ENCODE measurements around the gene PPP1R12B.
"Not testable (repeated sequence)": the region's sequence is repeated elsewhere in the genome, so short reads cannot be mapped to it uniquely, and the experiment has no call there.

The PPP1R12B gene

GRCh38 chr1:202561726-202562443, 213.4 kb downstream of the PPP1R12B start:
- no peak for DNase-seq (ENCODE audit: low read depth)

DNA sequence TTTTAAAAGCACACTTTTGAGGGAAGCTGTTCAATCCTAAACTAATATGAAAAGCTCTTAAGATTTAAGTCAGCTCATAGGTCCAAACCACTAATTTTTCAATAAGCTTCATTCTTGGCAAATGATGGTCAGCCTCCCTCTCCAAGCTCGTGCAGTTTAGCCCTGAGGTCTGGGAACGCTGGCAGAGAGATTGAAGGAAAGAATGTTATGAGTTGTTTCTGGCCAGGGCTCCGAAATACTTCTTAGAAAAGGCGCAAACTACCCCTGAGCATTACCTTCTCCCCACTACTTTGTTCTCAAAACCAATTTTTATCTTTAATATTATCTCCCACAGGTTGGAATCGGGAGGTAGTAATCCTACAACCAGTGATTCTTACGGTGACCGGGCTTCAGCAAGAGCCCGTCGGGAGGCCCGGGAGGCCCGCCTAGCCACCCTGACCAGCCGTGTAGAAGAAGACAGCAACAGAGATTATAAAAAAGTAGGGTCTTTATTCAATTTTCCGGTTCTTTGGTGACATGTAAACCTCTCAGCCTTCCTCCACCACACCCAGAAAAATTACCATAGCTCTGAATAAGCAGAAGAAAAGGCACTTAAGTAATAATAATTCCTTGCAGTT, 214.1 kb downstream of the PPP1R12B start:
- DNase-seq (ENCODE audit: low read depth), result no peak

DNA sequence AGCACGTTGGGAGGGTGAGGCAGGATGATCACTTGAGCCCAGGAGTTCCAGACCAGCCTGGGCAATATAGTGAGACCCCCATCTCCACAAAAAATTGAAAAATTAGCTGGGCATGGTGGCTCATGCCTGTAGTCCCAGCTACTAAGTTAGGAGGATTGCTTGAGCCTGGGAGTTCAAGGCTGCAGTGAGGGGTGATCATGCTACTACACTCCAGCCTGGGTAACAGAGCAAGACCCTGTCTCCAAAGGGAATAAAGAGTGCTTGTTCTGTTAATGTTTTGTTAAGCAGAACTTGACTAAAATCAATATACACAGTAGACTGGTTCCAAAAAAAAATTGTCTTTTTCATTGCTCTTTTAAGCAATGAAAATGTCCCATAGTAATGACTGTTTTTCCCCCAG, 215.3 kb downstream of the PPP1R12B start:
- no peak for DNase-seq (ENCODE audit: low read depth)

DNA sequence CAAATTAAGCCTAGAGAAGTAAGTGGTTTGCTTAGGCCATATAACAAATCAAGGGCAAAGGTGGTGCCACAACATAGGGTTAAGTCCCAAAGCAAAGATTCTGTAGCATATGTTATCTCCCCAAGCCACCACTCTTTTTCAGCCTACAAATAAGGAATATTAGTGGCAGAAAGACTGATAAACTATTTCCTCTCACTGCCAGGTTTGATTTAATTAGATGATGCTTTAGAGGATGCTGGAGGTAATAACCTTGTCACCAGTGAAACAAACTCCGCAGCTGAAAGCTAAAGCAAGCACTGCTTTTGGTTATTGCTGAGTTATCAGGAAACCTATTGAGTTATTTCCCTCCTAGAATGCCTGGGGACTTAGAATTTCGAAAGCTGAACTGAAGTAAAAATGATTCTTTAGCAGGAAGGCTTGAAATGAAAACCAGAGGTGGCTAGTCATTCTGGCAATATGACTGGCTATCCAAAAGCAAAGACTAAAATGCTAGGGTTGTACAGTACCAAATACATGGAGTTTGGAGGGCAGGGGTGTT, 216.5 kb downstream of the PPP1R12B start:
- DNase-seq (ENCODE audit: low read depth), result no peak

DNA sequence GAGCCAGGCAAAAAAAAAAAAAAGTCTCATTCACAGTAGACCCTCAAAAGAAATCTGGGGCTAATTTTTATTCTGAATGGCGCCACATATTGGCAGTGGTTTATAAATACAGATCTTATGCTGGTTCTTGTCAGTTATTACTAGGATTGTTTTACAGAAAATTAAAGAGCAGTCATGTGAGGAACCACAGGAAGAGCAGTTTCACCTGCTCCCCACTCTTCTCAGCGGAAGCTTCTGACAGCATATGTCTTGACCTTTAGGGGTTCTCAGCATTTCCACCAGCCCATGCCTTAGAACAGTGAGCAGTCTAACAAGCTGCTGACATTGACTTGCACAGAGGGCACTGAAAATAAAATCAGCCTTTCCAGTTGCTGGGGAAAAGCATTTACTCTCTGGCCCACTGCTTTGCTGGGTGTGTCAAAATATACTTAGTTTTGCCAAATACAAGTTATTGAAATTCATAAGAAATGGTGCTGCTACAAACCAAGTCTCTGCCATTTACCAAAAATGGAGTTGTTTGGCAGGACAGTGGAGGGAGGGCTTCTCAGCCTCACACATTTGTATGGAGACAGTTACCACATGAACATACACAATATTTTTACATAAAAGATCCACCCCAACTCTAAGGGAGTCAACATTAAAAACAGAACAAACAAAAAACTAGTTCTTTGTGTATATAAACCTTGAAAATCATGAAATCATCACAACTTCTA, 217.5 kb downstream of the PPP1R12B start:
- DNase-seq (ENCODE audit: low read depth), result no peak

GRCh38 chr1:202567738-202568137, 219.2 kb downstream of the PPP1R12B start:
- DNase-seq (ENCODE audit: low read depth), result no peak

DNA sequence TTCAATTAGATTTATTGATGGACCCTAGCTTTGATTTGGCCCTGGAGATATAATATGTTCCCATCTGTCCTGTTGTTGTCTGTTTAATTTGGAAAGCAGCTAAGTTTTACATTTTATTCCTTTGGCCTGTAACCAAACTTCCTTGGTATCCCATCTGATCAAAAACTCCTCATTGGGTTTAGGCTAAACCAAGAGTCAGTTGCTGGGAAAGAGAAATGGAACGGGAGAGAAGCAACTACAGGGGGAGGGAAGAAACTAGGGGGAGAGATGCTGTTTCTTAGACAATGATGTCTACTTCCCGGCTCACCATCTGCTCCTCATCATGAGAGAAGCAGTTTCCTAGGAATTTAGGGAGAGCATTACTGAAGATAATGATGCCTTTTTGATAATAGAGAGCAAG, 219.9 kb downstream of the PPP1R12B start:
- DNase-seq (ENCODE audit: low read depth), result no peak

- no peak for DNase-seq (ENCODE audit: low read depth)
Observed at GRCh38 chr1:202568826-202569225, 220.3 kb downstream of the PPP1R12B start.

GRCh38 chr1:202569393-202570322, 221.2 kb downstream of the PPP1R12B start:
- DNase-seq (ENCODE audit: low read depth), result no peak

- no peak for DNase-seq (ENCODE audit: low read depth)
Observed at GRCh38 chr1:202571719-202572339, 223.3 kb downstream of the PPP1R12B start.

GRCh38 chr1:202572867-202573266, 224.4 kb downstream of the PPP1R12B start:
- DNase-seq (ENCODE audit: low read depth), result no peak

GRCh38 chr1:202575918-202576653, 227.6 kb downstream of the PPP1R12B start:
- no peak for DNase-seq (ENCODE audit: low read depth)

DNA sequence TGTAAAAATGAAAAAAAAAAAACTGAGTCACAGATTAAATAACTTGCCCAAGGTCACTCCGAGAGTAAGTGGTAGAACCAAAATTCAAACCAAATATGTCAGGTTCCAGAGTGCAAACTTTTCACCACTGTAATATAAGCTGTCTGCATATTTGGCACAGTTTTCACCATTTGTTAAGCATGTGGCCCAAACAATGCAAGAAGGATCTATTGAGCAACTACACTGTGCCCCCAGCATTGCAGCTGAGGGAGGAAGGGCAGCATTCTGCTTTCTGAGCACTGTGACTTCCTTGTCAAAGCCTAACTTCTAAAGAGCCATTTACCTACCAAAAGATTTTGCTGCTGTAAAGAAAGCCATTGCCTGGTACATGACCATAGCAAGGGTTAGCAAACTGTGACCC, 228.3 kb downstream of the PPP1R12B start:
- DNase-seq (ENCODE audit: low read depth), result no peak

GRCh38 chr1:202577381-202577780, 228.9 kb downstream of the PPP1R12B start:
- DNase-seq (ENCODE audit: low read depth), result no peak

- DNase-seq (ENCODE audit: low read depth), result no peak
Observed at GRCh38 chr1:202578001-202578504, 229.6 kb downstream of the PPP1R12B start.

- no peak for DNase-seq (ENCODE audit: low read depth)
Observed at GRCh38 chr1:202578565-202578964, 230.1 kb downstream of the PPP1R12B start.

DNA sequence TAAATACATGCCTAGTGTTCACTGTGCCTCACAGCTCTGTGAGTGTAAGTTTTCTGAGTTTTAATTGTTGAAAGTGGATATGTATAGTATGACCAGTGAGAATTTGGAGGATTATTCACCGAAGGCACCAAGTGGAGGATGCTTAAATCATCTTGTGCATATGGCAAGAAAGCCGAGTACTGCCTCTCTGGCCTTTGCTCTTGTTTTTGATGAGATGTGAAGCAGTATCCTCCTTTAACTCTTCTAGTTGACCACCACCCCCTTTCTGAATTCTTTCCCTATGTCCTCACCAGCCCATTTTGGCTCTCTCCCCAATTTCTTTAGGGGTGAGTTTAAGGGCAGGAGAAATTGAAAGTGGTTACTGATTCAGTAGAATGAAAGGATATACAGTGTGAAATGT, 231.3 kb downstream of the PPP1R12B start:
- DNase-seq (ENCODE audit: low read depth), result no peak

DNA sequence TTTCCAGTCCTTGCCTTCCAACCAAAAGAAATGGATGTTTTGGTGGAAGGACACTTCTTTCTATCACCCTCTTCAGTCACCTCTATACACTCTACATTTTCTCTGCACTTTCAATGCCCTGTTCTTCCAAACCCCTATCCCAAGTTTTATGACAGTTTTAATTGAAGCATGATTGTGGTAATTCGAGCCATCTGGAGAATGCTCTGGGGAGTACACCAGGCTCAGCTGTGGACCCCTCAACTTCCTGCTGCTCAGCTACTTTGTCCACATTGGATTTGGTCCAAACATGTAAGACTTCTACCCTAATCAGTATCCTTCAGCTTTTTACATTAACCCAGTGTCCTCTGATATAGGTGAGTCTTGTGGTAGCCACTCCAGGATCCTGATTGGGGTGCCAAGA, 232.1 kb downstream of the PPP1R12B start:
- DNase-seq (ENCODE audit: low read depth), result no peak

- DNase-seq (ENCODE audit: low read depth), result not testable (repeated sequence)
Observed at GRCh38 chr1:202582350-202582749, 233.9 kb downstream of the PPP1R12B start.

All from activated T-cell treated with anti-CD3 and anti-CD28 coated beads for 1 hour (primary cell).